HS-5 (cell line): Measurements from ENCODE around the gene GSTM1.
"Not testable (repeated sequence)": the region's sequence is repeated elsewhere in the genome, so short reads cannot be mapped to it uniquely, and the experiment has no call there.

Experiments
- DNase-seq: peaks from one replicate; pipeline ENCODE4 v3.0.0-alpha.2; 2012; ENCODE audit warnings: low read depth

GSTM1 gene

DNA sequence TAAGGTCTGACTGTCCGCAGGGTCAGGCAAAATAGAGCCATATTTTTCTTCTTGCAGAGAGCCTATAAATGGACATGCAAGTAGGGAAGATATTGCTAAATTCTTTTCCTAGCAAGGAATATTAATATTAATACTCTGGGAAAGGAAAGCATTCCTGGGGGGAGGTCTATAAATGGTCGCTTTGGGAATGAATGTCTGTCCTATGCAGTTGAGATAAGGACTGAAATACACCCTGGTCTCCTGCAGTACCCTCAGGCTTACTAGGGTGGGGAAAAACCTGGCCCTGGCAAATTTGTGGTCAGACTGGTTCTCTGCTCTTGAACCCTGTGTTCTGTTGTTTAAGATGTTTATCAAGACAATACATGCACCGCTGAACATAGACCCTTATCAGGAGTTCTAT lies 15.3 kb downstream of the GSTM1 start:
- DNase-seq = not testable (repeated sequence)

DNA sequence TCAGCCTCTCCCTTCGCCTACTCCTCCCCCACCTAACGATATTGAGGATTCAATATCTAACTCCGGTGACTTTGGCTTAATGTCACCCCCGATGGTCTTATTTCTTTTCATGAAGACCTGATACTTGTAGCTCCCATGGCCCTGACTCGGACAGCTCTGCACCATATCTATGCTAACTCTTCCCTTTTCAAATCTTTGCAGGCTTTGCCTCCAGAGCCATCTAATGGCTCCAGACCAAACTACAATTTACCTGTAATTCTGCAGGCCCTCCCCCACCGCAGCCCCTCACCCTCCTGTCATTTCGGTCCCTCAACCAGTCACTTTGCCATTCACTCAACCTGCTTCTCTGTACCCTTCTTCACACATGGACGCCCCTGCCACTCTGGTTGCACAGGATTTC lies 16.6 kb downstream of the GSTM1 start:
- no peak for DNase-seq

DNA sequence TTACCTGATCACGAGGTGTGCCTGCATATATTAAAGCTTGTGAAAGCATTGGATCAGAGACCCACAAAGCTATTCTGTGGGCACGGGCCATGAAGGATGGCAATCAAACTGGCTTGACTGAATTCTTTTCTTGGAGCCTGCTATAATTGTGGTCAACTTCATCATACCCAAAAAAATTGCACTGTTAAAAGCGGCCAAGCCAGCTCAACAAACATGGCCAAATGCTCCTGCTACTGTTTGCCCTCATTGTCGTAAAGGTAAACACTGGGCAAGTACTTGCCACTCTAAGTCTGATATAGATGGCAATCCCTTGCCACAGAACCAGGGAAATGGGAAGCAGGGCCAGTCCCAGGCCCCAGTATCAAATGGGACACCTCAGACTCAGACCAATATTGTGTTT lies 17.8 kb downstream of the GSTM1 start:
- no peak for DNase-seq

DNA sequence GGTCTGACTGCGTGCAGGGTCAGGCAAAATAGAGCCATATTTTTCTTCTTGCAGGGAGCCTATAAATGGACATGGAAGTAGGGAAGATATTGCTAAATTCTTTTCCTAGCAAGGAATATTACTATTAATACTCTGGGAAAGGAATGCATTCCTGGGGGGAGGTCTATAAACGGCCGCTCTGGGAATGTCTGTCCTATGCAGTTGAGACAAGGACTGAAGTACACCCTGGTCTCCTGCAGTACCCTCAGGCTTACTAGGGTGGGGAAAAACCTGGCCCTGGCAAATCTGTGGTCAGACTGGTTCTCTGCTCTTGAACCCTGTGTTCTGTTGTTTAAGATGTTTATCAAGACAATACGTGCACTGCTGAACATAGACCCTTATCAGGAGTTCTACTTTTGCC lies 21.3 kb downstream of the GSTM1 start:
- DNase-seq = not testable (repeated sequence)

DNA sequence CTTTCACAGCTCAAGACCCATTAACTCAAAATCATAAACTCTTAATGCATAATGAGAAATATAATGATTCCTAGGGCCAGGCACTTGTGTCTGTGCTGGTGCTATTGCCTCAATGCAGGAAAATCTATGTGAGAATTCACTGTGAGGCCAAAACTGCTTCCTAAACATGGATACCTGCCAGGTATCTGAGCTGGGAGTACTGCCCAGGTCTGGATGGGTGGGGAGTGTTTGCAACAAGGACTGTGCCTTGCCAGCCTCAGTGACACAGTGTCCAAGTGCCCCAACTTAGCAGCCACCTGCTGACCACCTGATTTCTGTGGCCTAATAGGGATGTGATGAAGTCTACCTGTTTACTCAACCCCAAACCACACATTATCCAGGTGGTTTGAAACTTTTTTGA lies 22.2 kb downstream of the GSTM1 start:
- not testable (repeated sequence) for DNase-seq

DNA sequence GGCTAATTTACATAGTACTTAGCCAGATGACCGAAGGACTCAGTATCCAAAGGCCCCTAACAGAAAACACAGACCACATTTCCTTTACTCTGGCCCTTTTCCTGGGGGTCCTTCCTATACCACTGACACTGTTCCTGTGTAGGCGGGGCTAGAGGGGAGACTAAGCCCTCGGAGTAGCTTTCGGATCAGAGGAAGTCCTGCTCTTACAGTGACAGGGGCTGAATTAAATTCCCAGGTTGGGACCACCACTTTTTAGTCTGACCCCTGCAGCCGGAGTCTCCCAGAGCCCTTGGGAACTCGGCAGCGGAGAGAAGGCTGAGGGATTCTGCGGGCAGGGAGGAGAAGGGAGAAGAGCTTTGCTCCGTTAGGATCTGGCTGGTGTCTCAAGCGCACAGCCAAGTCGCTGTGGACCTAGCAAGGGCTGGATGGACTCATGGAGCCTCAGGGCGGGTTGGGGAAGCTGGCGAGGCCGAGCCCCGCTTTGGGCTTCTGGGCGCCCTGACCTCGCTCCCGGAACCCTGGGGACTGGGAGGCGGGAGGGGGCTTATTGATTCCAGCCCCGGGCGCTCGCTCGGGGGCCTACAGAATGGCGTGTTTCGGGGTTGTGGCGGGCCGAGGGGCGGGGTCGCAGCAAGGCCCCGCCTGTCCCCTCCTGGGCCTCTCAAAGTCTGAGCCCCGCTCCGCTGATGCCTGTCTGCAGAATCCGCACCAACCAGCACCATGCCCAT lies 24.1 kb downstream of the GSTM1 start, which contains the start of gene GSTM5:
Gene GSTM5 (plus strand): TSS at position 659 of the 728 bp plus-strand sequence. CDS start 62 bp downstream, at position 721.
- DNase-seq = not testable (repeated sequence)

DNA sequence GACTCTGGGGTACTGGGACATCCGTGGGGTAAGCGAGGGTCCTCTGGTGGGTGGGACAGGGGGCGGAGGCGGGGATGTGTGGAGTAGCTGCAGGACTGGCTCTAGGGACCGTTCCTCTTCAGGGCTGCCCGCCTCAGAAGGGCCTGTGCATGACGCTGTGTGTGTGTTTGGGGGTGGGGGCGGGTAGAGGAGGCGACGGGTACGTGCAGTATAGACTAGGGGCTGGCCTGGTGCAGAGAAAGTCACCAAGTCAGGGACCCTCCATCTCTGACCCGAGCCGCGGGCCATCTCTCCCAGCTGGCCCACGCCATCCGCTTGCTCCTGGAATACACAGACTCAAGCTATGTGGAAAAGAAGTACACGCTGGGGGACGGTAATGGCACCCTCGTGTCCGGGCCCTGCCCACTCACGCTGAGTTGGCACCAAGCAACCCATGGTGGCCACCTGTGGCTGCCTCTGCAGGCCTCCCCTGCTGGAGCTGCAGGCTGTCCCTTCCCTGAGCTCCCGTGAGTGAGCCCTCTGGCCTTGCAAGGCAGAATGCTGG lies 24.8 kb downstream of the GSTM1 start:
- no peak for DNase-seq

DNA sequence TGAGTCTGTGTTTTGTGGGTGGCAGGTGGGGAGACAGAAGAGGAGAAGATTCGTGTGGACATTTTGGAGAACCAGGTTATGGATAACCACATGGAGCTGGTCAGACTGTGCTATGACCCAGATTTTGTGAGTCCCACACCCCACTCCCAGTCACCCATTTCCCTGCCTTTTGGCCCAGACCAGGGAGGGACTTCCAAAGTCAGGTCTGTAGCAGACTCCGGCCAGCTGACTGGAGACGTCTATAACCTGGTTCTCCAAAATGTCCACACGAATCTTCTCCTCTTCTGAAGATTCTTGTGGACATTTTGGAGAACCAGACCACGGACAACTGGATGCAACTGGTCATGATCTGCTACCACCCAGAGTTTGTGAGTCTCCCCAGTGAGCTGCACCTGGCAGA lies 26.0 kb downstream of the GSTM1 start:
- DNase-seq = no peak

DNA sequence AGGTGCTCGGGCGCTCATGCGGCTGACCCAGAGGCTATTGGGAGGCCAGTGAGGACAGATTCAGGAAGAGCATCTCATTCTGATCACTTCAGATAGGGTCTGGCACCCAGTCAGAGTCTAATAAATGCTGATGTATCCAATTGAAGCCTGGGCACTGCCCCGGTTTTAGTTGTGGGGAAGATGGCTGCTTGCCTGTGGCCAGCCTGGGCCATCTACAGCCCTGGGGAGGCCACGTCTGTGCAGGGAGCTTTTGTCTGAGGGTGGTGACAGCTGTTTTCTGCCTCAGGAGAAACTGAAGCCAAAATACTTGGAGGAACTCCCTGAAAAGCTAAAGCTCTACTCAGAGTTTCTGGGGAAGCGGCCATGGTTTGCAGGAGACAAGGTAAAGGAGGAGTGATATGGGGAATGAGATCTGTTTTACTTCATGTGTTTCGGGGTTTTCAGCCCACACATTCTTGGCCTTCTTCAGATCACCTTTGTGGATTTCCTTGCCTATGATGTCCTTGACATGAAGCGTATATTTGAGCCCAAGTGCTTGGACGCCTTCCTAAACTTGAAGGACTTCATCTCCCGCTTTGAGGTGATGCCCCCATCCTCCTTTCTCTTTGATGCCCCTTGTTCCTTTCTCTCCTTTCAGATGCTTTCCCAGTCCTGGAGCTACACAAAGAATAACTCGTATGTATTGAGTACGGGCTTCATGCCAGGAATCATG lies 27.2 kb downstream of the GSTM1 start:
- DNase-seq = no peak

DNA sequence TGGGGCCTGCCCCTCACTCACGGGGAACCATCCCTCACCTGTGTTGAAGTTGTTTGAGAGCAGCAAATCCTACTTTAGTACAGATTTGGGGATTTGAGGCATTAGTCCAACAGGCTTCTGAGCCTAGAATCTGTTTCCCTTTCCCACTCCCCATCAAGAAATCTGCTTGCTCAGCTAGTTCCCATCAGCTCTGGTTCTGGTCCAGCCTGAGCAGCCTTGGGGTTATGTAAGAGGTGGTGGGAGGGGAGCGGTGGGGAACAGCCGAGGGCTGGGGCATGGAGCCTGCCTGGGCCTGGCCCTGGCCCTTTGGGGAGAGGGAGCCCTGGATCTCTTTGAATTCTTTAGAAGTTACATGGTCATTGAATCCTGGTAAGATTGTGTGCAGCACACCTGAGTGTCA lies 28.5 kb downstream of the GSTM1 start:
- DNase-seq = no peak

DNA sequence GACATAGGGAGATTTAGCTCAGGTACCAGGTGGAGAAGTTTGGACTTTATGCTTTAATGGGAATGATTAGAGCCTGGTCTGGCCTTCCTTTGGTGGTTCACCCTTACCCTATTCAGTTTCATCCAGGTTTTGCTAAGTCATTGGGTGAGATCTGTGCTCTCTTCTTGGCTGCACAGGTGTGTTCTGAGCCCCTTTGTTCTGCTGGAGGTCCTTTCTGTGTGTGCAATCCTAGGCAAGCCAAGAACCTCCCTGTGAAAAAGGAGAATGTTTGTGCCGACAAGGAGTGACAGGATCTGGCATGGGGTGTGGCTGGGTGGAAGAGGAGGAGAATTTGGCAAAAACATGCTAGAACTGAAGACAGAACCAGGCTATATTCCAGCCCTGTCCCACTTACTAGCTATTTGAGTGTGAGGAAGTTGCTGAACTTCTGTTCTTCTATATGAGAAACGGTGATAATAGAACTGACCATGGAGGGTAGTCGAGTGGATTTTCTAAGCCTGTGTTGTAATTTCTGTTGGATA lies 29.0 kb downstream of the GSTM1 start:
- no peak for DNase-seq

DNA sequence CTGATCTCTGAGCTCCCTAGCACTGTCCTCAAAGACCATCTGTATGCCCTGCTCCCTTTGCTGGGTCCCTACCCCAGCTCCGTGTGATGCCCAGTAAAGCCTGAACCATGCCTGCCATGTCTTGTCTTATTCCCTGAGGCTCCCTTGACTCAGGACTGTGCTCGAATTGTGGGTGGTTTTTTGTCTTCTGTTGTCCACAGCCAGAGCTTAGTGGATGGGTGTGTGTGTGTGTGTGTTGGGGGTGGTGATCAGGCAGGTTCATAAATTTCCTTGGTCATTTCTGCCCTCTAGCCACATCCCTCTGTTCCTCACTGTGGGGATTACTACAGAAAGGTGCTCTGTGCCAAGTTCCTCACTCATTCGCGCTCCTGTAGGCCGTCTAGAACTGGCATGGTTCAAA lies 30.1 kb downstream of the GSTM1 start:
- no peak for DNase-seq

DNA sequence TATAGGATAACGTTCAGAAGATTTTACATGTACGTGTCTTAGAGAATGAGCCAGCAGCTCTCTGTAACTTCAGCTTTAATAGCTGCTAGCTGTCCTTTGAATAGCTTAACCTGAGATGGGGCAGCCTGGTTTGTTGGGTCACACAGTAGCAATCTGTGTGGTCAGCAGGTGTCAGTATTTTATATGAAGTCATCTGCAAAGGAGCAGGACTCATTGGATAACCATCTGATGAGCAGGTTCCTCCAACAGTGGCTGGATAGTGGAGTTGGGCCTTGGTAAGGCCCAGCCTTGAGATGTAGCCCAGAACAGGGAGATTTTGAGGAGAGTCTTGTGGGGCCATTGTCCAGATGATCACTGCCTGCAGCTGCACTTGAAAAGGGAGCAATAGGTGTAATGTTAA lies 30.9 kb downstream of the GSTM1 start:
- DNase-seq = no peak

DNA sequence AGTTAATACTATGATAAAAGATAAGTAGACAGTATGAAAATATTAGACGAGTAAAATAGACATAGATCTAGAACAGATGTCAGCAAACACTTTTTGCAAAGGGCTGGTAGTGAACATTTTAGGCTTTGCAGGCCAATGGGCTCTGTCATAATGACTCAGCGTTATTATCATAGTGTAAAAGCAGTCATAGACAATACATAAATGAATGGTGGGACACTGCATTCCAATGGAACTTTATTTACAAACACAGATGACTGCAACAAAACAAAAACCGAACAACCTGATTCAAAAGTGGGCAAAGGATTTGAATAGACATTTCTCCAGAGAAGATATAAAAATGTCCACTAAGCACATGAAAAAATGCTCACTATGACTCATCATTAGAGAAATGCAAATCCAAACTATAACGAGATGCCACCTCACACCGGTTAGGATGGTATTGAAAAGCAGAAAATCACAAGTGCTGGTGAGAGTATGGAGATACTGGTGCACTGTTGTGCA lies 31.8 kb downstream of the GSTM1 start:
- DNase-seq = no peak

DNA sequence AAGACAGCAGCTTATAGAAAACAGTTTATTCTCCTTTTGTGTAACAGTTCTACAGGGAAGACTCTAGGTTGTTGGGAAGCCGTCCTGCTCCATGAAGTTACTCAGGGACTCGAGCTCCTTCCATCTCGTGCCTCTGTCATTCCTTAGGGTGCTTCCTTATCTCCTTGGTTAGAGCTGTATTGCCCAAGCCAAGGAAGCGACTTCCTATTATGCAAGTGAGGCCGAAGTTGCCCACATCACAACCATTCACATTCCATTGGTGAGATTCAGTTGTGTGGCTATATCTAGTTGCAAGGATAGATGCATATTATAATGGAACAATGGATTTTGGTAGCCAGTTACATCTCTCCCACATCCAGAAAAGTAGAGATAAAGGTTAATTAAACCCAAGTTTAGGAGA lies 33.4 kb downstream of the GSTM1 start:
- DNase-seq = no peak

DNA sequence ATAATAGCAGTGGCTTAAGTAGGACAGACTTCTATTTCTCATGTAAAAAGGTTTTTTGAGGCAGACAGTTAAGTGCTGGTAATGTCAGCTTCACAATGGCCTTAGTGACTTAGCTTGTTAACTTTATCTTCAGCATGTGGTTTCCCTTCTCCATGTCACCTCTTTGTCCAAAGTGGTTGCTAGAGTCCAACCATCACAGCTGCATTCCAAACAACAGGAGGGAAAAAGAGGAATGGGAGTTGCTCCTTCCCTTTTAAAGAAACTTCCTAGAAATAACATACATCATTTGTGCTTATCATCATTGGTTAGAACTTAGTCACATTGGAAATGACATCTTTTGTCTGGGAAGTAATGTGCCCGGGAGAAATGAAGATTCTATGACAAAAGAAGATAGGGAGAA lies 34.4 kb downstream of the GSTM1 start:
- no peak for DNase-seq

DNA sequence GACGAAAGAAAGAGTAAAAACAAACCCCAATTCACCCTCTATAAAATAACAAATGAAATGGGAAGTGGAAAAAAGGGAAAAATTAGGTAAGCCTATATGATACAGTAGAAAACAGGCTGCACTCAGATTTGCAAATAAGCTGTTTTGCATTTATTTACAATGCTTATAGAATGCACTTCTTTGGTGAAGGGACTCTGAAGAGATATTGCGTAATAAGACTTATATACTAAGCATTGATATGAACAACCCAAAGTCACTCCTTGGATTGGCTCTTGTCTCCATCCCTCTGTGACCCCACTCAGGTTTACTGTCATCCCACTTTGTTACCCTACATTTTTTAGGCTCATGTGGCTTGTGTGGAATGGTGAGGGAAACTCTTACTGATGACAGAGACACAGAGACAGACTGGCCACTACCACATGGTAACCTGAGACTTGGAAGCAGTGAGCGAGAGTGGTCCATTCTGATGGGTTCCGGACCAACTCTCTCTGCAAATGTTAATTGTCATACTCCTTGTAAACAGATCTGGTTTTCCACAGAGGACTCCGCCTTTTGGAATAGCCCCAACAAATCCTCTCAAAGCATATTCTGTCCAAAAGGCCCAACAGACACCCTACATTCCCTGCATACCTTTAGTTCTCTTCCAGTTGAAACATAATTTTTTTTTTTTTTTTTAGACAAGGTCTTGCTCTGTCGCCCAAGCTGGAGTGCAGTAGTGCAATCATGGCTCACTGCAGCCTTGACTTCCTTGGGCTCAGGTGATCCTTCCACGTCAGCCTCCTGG lies 35.5 kb downstream of the GSTM1 start:
- no peak for DNase-seq

DNA sequence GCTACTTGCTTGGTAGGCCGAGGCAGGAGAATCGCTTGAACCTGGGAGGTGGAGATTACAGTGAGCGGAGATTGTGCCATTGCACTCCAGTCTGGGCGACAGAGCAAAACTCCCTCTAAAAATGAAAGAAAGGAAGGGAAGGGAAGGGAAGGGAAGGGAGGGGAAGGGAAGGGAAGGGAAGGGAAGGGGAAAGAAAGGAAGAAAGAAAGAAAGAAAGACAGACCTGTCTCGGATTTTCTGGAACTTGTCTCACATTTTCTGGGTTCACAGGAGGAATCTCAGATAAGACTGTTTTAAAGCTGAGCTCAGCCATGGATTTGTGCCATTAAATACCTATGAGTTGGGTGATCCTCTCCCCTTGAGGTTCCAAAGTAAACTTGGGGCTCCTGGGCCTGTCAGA lies 37.3 kb downstream of the GSTM1 start:
- DNase-seq = no peak

DNA sequence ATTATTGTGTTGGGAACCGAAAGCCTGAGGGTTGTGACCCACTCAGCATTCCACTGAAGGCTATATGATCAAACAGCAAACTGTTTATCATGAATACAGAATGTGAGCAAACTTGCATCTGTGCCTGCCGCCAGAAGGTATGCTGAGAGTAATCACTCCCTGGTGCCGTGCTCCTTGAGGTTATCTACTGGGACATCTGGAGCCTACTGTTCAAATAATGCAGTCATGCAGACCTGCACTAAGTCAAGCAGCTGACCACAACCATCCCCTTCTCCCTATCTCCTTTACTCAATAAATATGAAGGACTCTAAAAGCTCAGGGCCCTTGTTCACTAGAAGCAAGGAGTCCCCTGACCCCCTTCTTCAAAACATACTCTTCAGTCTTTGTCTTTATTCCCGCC lies 37.9 kb downstream of the GSTM1 start:
- no peak for DNase-seq

DNA sequence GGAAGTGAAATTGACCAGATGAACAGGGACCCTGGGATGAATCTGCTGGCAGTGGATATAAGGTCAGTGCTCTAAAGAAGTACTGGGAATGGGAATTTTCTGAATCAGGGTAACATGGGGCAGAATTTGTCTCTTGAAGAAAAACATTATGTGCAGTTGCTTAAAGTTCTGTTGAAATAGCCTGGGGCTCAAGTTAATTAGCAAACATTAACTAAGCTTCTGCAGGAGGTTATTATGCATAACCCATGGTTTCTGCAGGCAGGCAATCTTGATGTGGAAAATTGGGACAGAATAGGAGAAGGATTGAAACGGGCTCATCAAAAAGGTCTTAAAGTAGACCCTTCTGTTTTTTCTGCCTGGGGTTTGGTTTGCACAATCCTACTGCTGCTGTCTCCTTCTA lies 38.4 kb downstream of the GSTM1 start:
- DNase-seq = no peak

DNA sequence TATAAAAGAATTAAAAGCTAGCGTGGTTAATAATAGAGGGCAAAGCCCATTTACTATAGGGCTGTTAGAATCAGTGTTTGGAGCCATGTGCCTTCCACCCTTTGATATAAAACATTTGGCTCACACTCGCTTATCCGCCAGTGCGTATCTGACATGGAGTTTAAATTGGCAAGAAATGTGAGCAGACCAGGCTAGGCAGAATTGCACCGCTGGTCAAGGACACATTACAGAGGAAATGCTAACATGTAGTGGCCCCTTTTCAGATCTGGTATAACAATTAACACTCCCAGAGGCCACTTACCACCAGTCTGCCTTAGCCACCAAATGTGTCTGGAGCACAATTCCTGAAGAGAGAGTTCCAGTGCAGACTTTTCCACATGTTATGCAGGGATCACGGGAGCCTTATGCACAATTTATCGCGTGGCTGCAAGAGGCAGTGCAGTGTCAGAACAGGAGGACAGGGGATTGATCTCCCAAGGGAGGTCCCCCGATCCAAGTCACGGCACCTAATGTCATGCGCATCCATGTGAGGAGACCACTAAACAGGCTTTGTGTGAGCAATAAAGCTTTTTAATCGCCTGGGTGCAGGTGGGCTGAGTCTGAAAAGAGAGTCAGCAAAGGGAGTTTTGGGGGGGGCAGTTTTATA lies 39.2 kb downstream of the GSTM1 start:
- no peak for DNase-seq

DNA sequence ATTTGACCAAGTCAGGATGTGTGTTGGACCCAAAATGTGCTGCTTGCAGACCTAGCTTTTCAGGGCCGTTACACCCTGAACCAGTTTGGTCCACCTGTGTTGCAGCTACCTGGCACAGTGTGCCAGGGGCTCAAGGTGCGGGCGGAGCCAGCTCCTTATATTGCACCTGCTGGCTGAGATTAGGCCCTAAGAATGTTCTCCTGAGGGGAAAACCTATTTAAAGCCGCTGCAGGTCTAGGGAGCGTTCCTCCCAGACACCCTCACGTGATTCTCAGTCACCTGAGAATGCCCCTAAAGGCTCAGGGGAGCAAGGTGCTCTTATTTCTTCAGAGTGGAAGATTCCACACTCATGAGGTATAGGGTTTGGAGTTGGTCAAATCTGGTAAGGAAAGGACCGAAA lies 41.3 kb downstream of the GSTM1 start:
- DNase-seq = no peak
